Measurements from ENCODE around the gene CNOT3. TPM values are rescaled to one million over a fixed set of nuclear protein-coding genes. Genes with fewer than 3 reads are reported as not detected.
A peak's percentile ranks its signal among the peaks of the same experiment; 100 is the strongest.

The CNOT3 gene
- total RNA-seq, 3 donors from 2014 or later = 14.6 to 23.4 (median 22.9) TPM

DNA sequence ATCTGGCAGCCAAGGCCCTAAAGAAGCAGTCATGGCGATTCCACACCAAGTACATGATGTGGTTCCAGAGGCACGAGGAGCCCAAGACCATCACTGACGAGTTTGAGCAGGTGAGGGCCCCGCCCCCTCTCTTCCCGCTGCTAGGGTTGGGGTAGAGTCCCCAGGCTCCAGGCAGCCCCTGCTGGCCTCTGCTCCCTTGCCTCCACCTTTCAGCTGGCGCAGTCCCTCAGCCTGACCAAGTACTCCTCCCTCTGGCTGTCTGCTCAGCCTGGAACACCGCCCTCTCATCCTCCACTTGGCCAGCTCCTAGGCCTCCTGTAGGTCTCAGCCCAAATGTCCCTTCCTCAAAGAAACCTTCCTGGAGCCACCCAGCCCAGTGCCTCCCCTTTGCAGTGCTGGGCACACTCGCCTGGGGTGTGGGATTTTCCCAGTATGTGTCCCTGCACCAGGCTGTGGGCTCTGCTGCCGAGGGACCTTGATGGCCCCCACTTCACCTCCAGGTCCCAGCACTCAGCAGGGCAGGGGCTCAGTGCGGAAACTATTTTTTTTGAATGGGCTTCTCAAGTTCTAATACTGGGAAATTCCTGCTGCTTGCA, 16.3 kb downstream of the CNOT3 start:
- no peak for TF ChIP-seq POLR2AphosphoS5 (IDR thresholded peaks at IDR 0.05)
- TF ChIP-seq POLR2A (IDR thresholded peaks at IDR 0.05) = no peak
- TF ChIP-seq, protein P1, sequence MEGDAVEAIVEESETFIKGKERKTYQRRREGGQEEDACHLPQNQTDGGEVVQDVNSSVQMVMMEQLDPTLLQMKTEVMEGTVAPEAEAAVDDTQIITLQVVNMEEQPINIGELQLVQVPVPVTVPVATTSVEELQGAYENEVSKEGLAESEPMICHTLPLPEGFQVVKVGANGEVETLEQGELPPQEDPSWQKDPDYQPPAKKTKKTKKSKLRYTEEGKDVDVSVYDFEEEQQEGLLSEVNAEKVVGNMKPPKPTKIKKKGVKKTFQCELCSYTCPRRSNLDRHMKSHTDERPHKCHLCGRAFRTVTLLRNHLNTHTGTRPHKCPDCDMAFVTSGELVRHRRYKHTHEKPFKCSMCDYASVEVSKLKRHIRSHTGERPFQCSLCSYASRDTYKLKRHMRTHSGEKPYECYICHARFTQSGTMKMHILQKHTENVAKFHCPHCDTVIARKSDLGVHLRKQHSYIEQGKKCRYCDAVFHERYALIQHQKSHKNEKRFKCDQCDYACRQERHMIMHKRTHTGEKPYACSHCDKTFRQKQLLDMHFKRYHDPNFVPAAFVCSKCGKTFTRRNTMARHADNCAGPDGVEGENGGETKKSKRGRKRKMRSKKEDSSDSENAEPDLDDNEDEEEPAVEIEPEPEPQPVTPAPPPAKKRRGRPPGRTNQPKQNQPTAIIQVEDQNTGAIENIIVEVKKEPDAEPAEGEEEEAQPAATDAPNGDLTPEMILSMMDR (IDR thresholded peaks at IDR 0.05) = no peak
- H3K9me3 ChIP-seq = no peaks in the 10 kb centered on the region
- intact Hi-C loops (cut with DNase I; ENCODE audit: low total_unique reads) = no loop called here
- H3K4me1 ChIP-seq = no peaks in the 10 kb centered on the region
- H3K4me3 ChIP-seq = no peak overlapping the region
- H3K27ac ChIP-seq = peak overlapping the region in 1 of 2 donors; percentile 70
- H3K27me3 ChIP-seq = no peaks in the 10 kb centered on the region
- DNase-seq (ENCODE audit: low spot score in 2 of 2) = no peak
- peaks cover 4% of the 10 kb centered on the region for H3K36me3 ChIP-seq

DNA sequence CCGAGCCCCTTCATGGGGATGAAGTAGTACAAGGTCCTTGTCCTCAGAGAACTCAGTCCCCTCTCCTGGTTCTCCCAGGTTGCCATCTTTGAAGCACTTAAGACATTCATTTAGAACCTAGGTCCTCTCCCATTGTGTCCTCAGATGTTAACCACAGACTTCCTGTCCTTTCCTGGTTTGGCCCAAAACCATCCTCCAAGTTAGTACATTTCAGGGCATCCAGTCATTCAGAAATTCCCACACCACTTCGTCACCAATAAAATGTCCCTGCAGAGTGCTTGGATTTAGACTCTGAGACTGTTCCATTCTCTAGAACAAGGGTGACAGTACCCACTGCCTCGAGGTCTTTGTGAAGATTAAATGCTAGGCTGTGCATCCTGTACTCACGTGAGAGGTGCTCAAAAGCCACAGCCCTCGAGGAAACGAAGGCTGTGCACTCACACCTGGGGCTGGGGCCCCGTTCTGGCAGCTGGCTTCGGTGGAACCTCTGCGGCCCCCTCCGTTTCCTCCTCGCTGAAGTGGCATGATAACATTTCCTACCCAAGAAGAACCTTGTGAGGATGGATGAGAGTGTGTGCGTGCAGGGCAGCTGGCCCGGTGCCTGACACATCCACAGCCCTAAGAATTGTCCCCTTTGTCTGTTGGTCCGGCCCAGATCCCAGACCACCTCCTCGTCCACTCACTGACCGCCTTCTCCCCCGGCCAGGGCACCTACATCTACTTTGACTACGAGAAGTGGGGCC, 17.2 kb downstream of the CNOT3 start:
- TF ChIP-seq, protein P1 (IDR thresholded peaks at IDR 0.05) = no peak
- TF ChIP-seq POLR2AphosphoS5 (IDR thresholded peaks at IDR 0.05) = no peak
- TF ChIP-seq POLR2A (IDR thresholded peaks at IDR 0.05) = no peak
- intact Hi-C loops (cut with DNase I; ENCODE audit: low total_unique reads) = loop anchor here (5.0 kb wide), 1 partner anchor 1437 kb away; no protein-coding TSS in a partner anchor
- no peaks in the 10 kb centered on the region for H3K9me3 ChIP-seq
- no peak overlapping the region for H3K27ac ChIP-seq
- peaks cover 3% of the 10 kb centered on the region for H3K36me3 ChIP-seq
- H3K27me3 ChIP-seq = no peaks in the 10 kb centered on the region
- no peaks in the 10 kb centered on the region for H3K4me1 ChIP-seq
- no peak for DNase-seq (ENCODE audit: low spot score in 2 of 2)
- no peak overlapping the region for H3K4me3 ChIP-seq

DNA sequence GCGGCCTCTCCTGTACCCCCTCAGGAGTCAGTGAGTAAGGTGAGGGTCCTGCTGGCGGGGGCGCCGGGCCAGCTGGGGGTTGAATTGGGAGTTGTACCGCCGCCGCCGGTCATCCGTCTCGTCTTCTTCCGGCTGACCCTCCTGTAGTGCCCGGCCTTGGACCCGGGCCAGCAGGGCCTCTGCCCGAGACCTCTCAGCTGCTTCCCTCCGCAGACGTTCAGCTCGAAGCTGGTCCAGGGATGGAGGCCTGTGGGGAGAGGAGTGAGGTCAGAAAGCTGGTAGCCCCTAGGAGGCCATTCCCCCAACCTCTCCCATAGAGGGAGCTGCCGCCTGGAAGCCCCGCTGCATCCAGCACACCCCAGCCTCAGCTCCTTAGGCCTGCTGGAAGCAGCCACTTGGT, 18.1 kb downstream of the CNOT3 start:
- TF ChIP-seq, protein P1 (IDR thresholded peaks at IDR 0.05) = no peak
- TF ChIP-seq POLR2AphosphoS5 (IDR thresholded peaks at IDR 0.05) = no peak
- TF ChIP-seq POLR2A (IDR thresholded peaks at IDR 0.05) = no peak
- no peaks in the 10 kb centered on the region for H3K9me3 ChIP-seq
- H3K36me3 ChIP-seq = no peaks in the 10 kb centered on the region
- H3K27me3 ChIP-seq = no peaks in the 10 kb centered on the region
- DNase-seq (ENCODE audit: low spot score in 2 of 2) = no peak
- H3K4me3 ChIP-seq = no peak overlapping the region
- peaks cover 0 to 4% of the 10 kb centered on the region in 2 donors for H3K4me1 ChIP-seq
- no peak overlapping the region for H3K27ac ChIP-seq
- intact Hi-C loops (cut with DNase I; ENCODE audit: low total_unique reads) = loop anchor here (5.0 kb wide), 1 partner anchor 1438 kb away; no protein-coding TSS in a partner anchor

DNA sequence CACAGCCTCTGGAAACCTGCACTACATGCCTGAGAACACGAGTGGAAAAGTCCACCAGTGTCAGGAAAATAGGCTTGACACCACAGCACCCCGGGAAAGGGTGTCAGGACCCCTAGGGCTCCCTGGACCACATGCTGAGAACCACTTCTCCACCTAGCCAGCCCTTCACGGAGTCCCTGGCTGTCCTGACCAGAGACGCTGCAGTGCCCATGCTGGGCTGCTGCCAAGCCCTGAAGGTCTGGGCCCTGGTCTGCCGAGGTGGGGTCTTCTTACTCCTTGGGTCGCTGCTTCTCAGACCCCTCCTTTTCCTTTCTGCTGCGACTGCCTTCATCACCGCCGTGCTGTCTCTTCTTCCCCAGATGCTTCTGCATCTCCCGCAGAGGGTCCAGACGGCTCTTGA, 18.9 kb downstream of the CNOT3 start:
- Histone ChIP-seq H3K27me3 (no peaks in the 10 kb centered on the region), H3K9me3 (no peaks in the 10 kb centered on the region), H3K36me3 (no peaks in the 10 kb centered on the region), H3K27ac (no peak overlapping the region), H3K4me1 (peaks cover 0 to 7% of the 10 kb centered on the region in 2 donors), H3K4me3 (no peak overlapping the region)
- intact Hi-C loops (cut with DNase I; ENCODE audit: low total_unique reads) = loop anchor here (5.0 kb wide), 1 partner anchor 1439 kb away; no protein-coding TSS in a partner anchor
- DNase-seq (ENCODE audit: low spot score in 2 of 2) = no peak
- no peak for TF ChIP-seq POLR2A (IDR thresholded peaks at IDR 0.05)
- no peak for TF ChIP-seq POLR2AphosphoS5 (IDR thresholded peaks at IDR 0.05)

DNA sequence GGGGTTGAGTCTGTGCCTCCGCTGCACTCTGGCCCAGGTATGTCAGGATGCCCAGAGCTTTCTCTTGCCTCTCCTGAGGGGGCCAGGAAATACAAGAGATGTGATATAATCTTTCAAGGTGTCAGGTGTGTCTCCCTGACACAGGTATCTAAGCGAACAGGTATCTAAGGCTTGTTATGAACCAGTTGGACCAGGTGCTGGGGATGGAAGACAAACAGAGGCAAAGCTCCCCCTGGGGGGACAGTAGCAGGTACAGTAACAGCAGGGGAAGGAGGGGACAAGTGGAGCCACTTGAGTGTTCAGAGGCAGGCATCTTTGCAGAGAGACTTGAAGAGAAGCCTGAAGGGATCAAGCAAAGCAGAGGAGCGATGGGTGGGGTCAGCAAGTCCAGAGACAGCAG, 19.4 kb downstream of the CNOT3 start:
- Histone ChIP-seq H3K36me3 (no peaks in the 10 kb centered on the region), H3K9me3 (no peaks in the 10 kb centered on the region), H3K4me3 (no peak overlapping the region), H3K27me3 (no peaks in the 10 kb centered on the region), H3K4me1 (peaks cover 0 to 7% of the 10 kb centered on the region in 2 donors), H3K27ac (no peak overlapping the region)
- TF ChIP-seq POLR2A (IDR thresholded peaks at IDR 0.05) = no peak
- no peak for DNase-seq (ENCODE audit: low spot score in 2 of 2)
- intact Hi-C loops (cut with DNase I; ENCODE audit: low total_unique reads) = loop anchor here (5.0 kb wide), 1 partner anchor 1440 kb away; no protein-coding TSS in a partner anchor

DNA sequence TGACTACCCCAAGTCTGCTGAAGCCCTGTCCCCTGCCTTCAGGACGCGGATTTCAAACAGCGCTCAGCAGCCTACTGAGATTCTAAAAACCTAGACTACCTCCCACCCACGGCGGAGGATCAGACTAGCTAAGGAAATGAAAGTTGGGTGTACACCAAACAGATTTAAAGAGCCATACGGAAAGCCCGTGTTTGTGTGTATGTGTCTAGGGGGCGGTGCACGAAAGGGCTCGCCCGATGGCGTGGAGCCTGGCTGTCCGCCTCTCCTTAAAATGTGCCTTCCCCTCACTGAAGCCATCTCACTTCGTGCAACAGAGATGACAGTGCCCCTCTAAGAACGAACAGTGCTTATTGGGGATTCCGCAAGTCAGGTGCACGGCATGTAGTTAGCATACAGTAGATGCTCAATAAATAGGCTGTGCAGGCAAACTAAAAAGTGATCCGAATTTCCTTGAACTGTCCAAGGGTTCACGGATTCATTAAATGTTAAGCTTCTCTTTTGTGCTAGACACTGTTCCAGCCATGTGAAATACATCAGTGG, 21.3 kb downstream of the CNOT3 start:
- Histone ChIP-seq H3K36me3 (no peaks in the 10 kb centered on the region), H3K27ac (peak overlapping the region; percentile 92 to 97), H3K4me1 (peaks cover 0 to 7% of the 10 kb centered on the region in 2 donors), H3K9me3 (no peaks in the 10 kb centered on the region), H3K27me3 (no peaks in the 10 kb centered on the region), H3K4me3 (peak overlapping the region; percentile 65 to 88 (median 78))
- TF ChIP-seq, protein P1 (IDR thresholded peaks at IDR 0.05) = no peak
- TF ChIP-seq POLR2AphosphoS5 (IDR thresholded peaks at IDR 0.05) (no peak), POLR2A (IDR thresholded peaks at IDR 0.05) (no peak)
- intact Hi-C loops (cut with DNase I; ENCODE audit: low total_unique reads) = loop anchor here (5.0 kb wide), 1 partner anchor 1442 kb away; no protein-coding TSS in a partner anchor
- DNase-seq (ENCODE audit: low spot score in 2 of 2) = no peak

Data from breast epithelium (tissue), 4 donors.